PFSK-1 (cell line): ENCODE results near the gene IQCM.

Source experiments
- FOXP2 ChIP-seq: optimal IDR thresholded peaks from 2 replicates; pipeline ENCODE3; 2011; ENCODE audit warnings: borderline replicate concordance, control low read depth, inconsistent platforms; ENCODE audit not compliant: insufficient read depth; ENCODE audit errors: extremely low read length, extremely low read depth
- POLR2AphosphoS5 ChIP-seq: IDR thresholded peaks from 2 replicates; pipeline ENCODE4 v1.6.1; 2012; ENCODE audit warnings: low read depth, mild to moderate bottlenecking, control low read depth, low read length, moderate library complexity
- REST ChIP-seq, 2 experiments: IDR thresholded peaks; 2 replicates each; pipeline versions ENCODE4 v1.6.1 to v1.8.0; 2011 to 2012; ENCODE audit warnings: low read depth in 2 of 2, low read length in 2 of 2, control low read depth in 1 of 2, inconsistent platforms in 1 of 2, mild to moderate bottlenecking in 1 of 2, moderate library complexity in 1 of 2; ENCODE audit not compliant: insufficient read depth in 1 of 2
- SIN3A ChIP-seq: IDR thresholded peaks from 2 replicates; pipeline ENCODE4 v1.6.1; 2012; ENCODE audit warnings: mild to moderate bottlenecking, low read length, moderate library complexity, borderline replicate concordance; ENCODE audit not compliant: insufficient read depth
- TAF1 ChIP-seq: IDR thresholded peaks from 2 replicates; pipeline ENCODE4 v1.6.1; 2012; ENCODE audit warnings: low read length, control low read depth, borderline replicate concordance; ENCODE audit not compliant: insufficient read depth

The IQCM gene

GRCh38 chr4:149498246-149498645 is 317.4 kb downstream of the IQCM start:
- no peak for TF ChIP-seq POLR2AphosphoS5
- TF ChIP-seq REST (IDR thresholded peaks at IDR 0.05; ENCODE audit: insufficient read depth in 1 of 2, low read depth in 2 of 2, low read length in 2 of 2): no peak
- no peak for TF ChIP-seq FOXP2
- TF ChIP-seq SIN3A: no peak
- no peak for TF ChIP-seq TAF1

GRCh38 chr4:149493492-149493891 is 322.2 kb downstream of the IQCM start:
- TF ChIP-seq FOXP2 (no peak), SIN3A (no peak), POLR2AphosphoS5 (no peak), TAF1 (no peak)

GRCh38 chr4:149489321-149489720 is 326.3 kb downstream of the IQCM start:
- TF ChIP-seq FOXP2: no peak
- TF ChIP-seq TAF1: no peak
- no peak for TF ChIP-seq POLR2AphosphoS5
- TF ChIP-seq REST (IDR thresholded peaks at IDR 0.05; ENCODE audit: insufficient read depth in 1 of 2, low read depth in 2 of 2, low read length in 2 of 2): no peak
- no peak for TF ChIP-seq SIN3A

GRCh38 chr4:149486861-149487260 is 328.8 kb downstream of the IQCM start:
- TF ChIP-seq SIN3A (no peak), REST (IDR thresholded peaks at IDR 0.05; ENCODE audit: insufficient read depth in 1 of 2, low read depth in 2 of 2, low read length in 2 of 2) (no peak), TAF1 (no peak), POLR2AphosphoS5 (no peak), FOXP2 (no peak)

- TF ChIP-seq FOXP2 (no peak), SIN3A (no peak), TAF1 (no peak)
Measured at GRCh38 chr4:149466446-149466845, 349.2 kb downstream of the IQCM start.

GRCh38 chr4:149465955-149466354 is 349.7 kb downstream of the IQCM start:
- no peak for TF ChIP-seq SIN3A
- no peak for TF ChIP-seq TAF1
- no peak for TF ChIP-seq REST (IDR thresholded peaks at IDR 0.05; ENCODE audit: insufficient read depth in 1 of 2, low read depth in 2 of 2, low read length in 2 of 2)
- TF ChIP-seq POLR2AphosphoS5: no peak
- TF ChIP-seq FOXP2: no peak
